HG03460 (cell line): Measurements from ENCODE around the gene ETS2.
"Not testable (repeated sequence)": the region's sequence is repeated elsewhere in the genome, so short reads cannot be mapped to it uniquely, and the experiment has no call there.

Source experiments
- ATAC-seq: cut with Tn5 transposase; IDR thresholded peaks from one replicate; pipeline ENCODE4 v1.9.1; 2021; ENCODE audit not compliant: unreplicated experiment

ETS2 gene

GRCh38 chr21:38816400-38816977, 10.8 kb downstream of the ETS2 start:
- no peak for ATAC-seq

GRCh38 chr21:38817371-38818324, 11.9 kb downstream of the ETS2 start:
- ATAC-seq, result no peak

GRCh38 chr21:38818325-38818723, 12.6 kb downstream of the ETS2 start:
- ATAC-seq, result no peak

DNA sequence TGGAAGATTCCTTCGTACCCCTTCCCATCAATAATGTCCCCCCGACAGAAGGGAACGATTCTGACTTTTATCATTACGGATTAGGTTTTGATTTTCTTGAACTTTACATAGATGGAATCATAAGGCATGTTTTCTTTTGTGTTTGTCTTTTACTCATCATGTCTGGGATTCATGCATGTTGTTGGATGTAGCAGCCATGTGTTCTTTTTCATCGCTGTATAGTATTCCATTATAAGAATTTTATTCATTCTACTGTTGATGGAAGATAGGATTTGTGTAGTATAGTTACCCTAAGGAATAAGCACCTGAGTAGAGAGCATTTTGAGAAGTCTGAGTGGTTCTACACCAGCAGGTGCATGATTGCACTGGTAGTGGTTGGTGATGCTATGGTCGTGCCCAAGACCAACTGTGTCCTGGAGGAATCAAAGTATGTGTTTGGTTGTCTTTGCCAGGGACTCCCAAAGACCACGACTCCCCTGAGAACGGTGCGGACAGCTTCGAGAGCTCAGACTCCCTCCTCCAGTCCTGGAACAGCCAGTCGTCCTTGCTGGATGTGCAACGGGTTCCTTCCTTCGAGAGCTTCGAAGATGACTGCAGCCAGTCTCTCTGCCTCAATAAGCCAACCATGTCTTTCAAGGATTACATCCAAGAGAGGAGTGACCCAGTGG, 13.5 kb downstream of the ETS2 start:
- ATAC-seq, result no peak

- no peak for ATAC-seq
Observed at GRCh38 chr21:38819719-38820159, 14.0 kb downstream of the ETS2 start.

GRCh38 chr21:38820471-38821239, 14.9 kb downstream of the ETS2 start:
- ATAC-seq, result no peak

GRCh38 chr21:38821248-38821647, 15.5 kb downstream of the ETS2 start:
- no peak for ATAC-seq

- ATAC-seq, result no peak
Observed at GRCh38 chr21:38821959-38822682, 16.4 kb downstream of the ETS2 start.

- no peak for ATAC-seq
Observed at GRCh38 chr21:38822778-38823238, 17.1 kb downstream of the ETS2 start.

GRCh38 chr21:38823737-38824123, 18.0 kb downstream of the ETS2 start:
- ATAC-seq, result no peak

DNA sequence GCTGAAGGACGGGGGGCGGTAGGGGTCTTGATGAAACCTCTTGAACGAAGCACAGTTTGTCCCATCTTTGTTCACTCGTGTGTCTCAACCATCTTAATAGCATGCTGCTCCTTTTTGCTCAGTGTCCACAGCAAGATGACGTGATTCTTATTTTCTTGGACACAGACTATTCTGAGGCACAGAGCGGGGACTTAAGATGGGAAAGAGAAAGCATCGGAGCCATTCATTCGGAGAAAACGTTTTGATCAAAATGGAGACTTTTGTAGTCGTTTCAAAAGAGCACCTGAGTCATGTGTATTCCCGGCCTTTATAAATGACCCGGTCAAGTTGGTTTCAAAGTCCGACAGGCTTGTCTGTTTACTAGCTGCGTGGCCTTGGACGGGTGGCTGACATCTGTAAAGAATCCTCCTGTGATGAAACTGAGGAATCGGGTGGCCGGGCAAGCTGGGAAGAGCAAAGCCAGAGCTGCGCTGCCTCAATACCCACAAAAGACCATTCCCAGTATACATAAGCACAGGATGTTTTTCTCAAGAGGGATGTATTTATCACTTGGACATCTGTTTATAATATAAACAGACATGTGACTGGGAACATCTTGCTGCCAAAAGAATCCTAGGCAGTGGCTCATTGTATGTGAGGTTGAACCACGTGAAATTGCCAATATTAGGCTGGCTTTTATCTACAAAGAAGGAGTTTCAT, 18.5 kb downstream of the ETS2 start:
- no peak for ATAC-seq

- no peak for ATAC-seq
Observed at GRCh38 chr21:38825269-38825668, 19.5 kb downstream of the ETS2 start.

- ATAC-seq, result no peak
Observed at GRCh38 chr21:38825921-38826320, 20.2 kb downstream of the ETS2 start.

DNA sequence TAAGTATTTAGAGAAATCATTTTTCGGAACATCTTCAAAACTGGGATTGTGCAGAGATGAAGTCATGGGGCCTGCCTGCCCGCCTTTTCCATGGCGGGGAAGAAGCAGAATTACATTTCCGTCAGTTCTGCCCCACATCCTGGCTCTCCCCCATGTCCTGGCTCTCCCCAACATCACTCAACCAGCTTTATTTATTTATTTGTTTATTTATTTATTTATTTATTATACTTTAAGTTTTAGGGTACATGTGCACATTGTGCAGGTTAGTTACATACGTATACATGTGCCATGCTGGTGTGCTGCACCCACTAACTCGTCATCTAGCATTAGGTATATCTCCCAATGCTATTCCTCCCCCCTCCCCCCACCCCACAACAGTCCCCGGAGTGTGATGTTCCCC, 22.4 kb downstream of the ETS2 start:
- not testable (repeated sequence) for ATAC-seq

- ATAC-seq, result peak; percentile 89
Observed at GRCh38 chr21:38830671-38831525, 25.2 kb downstream of the ETS2 start.

DNA sequence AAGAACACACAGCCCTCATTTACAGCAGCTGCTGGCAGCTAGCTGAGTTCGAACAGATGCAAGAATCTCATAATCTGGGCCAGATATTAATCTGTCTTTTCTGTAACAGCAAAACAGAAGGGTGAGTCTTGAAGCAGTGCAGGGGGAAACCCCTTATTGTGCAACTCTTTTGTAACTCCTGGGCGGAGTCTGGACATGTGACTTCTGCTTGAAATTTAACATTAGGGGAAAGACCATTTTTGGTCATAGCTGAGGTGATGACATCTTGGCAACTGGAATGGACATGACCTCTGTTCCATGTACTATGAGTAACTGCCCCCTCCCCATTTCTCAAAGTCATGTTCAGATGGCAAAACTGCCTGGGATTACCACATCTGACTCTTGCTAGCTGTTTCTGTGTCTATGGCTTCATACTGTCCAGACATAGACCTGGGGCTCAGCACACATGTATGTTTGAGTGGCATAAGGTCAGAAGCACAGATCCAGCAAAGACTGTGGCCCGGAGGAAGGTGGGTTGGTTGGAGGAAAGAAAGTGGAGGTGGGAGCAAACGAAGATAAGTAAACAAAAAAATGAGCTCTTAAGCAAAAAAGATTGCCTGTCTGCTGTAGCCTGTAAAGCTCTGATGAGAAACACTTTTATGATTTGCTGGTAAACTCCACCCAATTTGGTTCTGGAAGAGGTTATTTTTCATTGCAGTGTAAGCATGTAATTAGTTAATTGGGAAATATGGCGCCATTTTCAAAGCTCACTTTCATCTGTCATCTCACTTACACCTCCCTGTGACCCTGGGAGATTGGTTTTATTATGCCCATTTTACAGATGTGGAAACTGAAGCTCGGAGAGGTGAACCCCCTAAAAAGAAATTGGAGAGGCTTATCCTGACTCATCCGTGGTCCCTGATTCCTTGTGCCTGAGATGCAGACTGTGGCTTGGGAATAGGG, 26.1 kb downstream of the ETS2 start:
- ATAC-seq, result peak; percentile 89

GRCh38 chr21:38832664-38833063, 26.9 kb downstream of the ETS2 start:
- no peak for ATAC-seq

GRCh38 chr21:38833117-38833516, 27.4 kb downstream of the ETS2 start:
- ATAC-seq, result no peak
